HL-60 (cell line): ENCODE results near the gene CDPF1.

Experiments used
- DNase-seq, 2 experiments: peaks; one replicate each; pipeline ENCODE4 v3.0.0-alpha.2; 2010 to 2020; ENCODE audit warnings: low read depth in 1 of 2, low spot score in 1 of 2
- H3K27ac ChIP-seq: fragments of 250-450 bp; sonication (Bioruptor Pico); replicated peaks from 2 replicates; pipeline ENCODE4 v1.5.1; 2020; ENCODE audit warnings: mild to moderate bottlenecking, moderate library complexity
- H3K27me3 ChIP-seq: fragments of 250-450 bp; sonication (Bioruptor Pico); 2 replicates; pipeline ENCODE4 v1.5.1; 2021; ENCODE audit warnings: mild to moderate bottlenecking, moderate library complexity; ENCODE audit not compliant: insufficient read depth, poor library complexity, severe bottlenecking
- H3K4me3 ChIP-seq: replicated peaks from 2 replicates; pipeline ENCODE4 v1.5.1; 2011; ENCODE audit warnings: mild to moderate bottlenecking, control low read depth, low read length; ENCODE audit not compliant: insufficient read depth
- TF ChIP-seq, protein P1 (sequence below): IDR thresholded peaks from 2 replicates; pipeline ENCODE4 v1.6.1; 2012; ENCODE audit warnings: low read depth; ENCODE audit not compliant: insufficient replicate concordance

Gene CDPF1

DNA sequence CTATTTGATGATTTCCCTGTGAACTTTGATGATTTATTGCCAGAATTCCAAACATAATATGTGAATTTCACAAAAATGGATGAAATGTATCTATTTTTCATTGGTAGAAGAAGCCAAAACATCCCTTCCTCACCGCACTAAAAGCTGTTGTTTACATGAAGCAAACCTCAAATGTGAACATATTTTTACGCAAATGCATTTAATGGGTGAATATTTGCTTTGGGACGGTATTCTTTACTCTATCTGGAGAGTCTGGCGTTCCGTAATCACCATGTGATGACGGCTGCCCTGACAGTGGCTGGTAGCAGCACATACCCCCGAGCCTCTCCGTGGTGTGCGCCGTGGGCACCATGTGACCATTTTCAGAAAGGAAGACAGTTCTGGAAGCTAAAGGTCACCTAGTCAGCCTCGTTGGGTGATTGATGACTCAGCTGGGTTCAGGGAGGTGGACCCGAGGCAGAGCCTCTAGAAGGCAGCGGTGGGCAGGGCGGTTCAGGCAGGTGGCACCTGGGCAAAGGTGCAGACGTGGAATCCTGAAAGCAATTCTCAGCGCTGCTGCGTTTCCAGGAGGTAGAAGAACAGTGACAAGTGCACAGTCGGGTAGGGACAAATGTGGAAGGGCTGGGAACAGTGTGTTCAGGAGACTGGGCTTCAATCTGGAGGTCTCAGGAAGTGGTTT is 54.5 kb downstream of the CDPF1 start:
- H3K27me3 ChIP-seq: no peaks in the 10 kb centered on the region
- DNase-seq: no peak
- TF ChIP-seq, protein P1, sequence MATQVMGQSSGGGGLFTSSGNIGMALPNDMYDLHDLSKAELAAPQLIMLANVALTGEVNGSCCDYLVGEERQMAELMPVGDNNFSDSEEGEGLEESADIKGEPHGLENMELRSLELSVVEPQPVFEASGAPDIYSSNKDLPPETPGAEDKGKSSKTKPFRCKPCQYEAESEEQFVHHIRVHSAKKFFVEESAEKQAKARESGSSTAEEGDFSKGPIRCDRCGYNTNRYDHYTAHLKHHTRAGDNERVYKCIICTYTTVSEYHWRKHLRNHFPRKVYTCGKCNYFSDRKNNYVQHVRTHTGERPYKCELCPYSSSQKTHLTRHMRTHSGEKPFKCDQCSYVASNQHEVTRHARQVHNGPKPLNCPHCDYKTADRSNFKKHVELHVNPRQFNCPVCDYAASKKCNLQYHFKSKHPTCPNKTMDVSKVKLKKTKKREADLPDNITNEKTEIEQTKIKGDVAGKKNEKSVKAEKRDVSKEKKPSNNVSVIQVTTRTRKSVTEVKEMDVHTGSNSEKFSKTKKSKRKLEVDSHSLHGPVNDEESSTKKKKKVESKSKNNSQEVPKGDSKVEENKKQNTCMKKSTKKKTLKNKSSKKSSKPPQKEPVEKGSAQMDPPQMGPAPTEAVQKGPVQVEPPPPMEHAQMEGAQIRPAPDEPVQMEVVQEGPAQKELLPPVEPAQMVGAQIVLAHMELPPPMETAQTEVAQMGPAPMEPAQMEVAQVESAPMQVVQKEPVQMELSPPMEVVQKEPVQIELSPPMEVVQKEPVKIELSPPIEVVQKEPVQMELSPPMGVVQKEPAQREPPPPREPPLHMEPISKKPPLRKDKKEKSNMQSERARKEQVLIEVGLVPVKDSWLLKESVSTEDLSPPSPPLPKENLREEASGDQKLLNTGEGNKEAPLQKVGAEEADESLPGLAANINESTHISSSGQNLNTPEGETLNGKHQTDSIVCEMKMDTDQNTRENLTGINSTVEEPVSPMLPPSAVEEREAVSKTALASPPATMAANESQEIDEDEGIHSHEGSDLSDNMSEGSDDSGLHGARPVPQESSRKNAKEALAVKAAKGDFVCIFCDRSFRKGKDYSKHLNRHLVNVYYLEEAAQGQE: no peak

More for the DNA sequence above, 54.5 kb downstream of the CDPF1 start:
- H3K4me3 ChIP-seq: no peak overlapping the region
- H3K27ac ChIP-seq: no peak overlapping the region
